ENCODE data around the gene PREX1. TPM values are rescaled to one million over a fixed set of nuclear protein-coding genes. Genes with fewer than 3 reads are reported as not detected.

The PREX1 gene
- total RNA-seq, 1 experiment from 2014 or later = 9.5 TPM

DNA sequence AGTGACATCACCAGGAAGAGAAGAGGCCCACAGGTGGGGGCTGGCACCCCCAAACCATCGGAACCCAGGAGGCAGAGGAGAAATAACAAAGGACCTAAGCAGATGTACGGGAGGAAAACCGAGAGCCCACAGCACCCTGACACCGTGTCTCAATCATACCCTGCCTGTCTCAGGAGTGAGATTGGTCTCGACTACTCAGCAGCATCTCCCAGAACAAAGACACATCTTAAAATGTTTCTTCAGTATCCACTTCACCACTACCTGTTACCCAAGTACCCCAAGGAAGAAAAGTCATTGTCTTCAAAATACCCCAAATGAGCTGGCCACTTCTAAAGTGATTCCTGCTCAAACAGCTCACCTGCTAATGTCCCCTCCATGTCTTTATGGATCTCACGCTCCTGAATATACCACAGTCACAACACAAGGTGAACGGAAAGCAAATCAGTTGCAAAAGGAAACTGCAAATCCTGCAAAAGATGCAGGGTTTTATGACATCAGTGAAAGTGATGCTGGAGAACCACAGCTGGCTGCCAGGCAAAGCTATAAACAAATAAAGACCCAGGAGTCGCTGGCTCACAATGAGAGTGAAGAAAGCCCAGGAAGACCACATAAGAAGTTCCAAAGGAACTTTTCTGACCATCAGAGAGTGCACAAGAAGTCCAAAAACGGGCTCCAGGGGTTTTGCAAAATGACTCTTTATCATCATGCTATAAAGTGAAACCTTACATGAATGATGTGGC is 44.1 kb downstream of the PREX1 start:
- H3K27me3 Mint-ChIP-seq (ENCODE audit: insufficient read depth, unreplicated experiment) = peaks cover 17% of the 10 kb centered on the region
- CTCF ChIA-PET = no interaction called here
- no TSS peak for BruUV-seq (replicated peaks)

DNA sequence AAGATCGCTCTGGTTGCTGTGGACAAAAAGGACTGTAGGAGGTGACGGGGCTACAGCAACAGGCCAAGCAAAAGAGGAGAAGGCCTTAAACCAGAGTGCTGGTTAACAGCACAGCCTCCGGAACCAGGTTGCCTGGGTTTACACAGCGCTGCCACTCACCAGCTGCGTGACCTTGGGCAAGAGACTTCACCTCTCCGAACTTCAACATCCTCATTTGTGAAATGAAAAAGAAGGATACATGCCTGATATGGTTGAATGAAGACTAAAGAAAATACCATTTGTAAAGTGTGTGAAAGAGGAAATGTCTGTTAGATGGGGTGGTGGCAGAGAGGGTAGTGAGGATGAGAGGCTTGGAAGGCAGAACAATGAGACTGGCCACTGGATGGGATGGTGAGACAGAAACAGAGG is 44.9 kb downstream of the PREX1 start:
- ChIA-PET CTCF (no interaction called here), POLR2A (no interaction called here)
- Histone ChIP-seq H3K27me3 (replicated peaks; ENCODE audit: control insufficient read depth, insufficient read depth, low read length) (no peaks in the 10 kb centered on the region), H3K9me3 (no peaks in the 10 kb centered on the region), H3K36me3 (ENCODE audit: control insufficient read depth, insufficient read depth, low read length) (no peaks in the 10 kb centered on the region), H3K4me1 (no peaks in the 10 kb centered on the region), H3K4me3 (ENCODE audit: low read depth, low read length) (no peak overlapping the region)
- Mint-ChIP-seq H3K27ac (ENCODE audit: unreplicated experiment) (no peak overlapping the region), H3K9me3 (ENCODE audit: unreplicated experiment) (no peaks in the 10 kb centered on the region), H3K27me3 (ENCODE audit: insufficient read depth, unreplicated experiment) (peaks cover 16% of the 10 kb centered on the region), H3K4me1 (ENCODE audit: low read depth, unreplicated experiment) (no peaks in the 10 kb centered on the region), H3K36me3 (ENCODE audit: insufficient read depth, unreplicated experiment) (no peaks in the 10 kb centered on the region), H3K4me3 (ENCODE audit: unreplicated experiment) (no peak overlapping the region)
- no peak for DNase-seq
- no TSS peak for BruUV-seq (replicated peaks)
- intact Hi-C loops (cut with micrococcal nuclease; ENCODE audit: unreplicated experiment) = no loop called here
- TF ChIP-seq, protein P1, sequence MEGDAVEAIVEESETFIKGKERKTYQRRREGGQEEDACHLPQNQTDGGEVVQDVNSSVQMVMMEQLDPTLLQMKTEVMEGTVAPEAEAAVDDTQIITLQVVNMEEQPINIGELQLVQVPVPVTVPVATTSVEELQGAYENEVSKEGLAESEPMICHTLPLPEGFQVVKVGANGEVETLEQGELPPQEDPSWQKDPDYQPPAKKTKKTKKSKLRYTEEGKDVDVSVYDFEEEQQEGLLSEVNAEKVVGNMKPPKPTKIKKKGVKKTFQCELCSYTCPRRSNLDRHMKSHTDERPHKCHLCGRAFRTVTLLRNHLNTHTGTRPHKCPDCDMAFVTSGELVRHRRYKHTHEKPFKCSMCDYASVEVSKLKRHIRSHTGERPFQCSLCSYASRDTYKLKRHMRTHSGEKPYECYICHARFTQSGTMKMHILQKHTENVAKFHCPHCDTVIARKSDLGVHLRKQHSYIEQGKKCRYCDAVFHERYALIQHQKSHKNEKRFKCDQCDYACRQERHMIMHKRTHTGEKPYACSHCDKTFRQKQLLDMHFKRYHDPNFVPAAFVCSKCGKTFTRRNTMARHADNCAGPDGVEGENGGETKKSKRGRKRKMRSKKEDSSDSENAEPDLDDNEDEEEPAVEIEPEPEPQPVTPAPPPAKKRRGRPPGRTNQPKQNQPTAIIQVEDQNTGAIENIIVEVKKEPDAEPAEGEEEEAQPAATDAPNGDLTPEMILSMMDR (IDR thresholded peaks at IDR 0.05; ENCODE audit: insufficient read depth in 1 of 2, low read depth in 1 of 2, low read length in 1 of 2, severe bottlenecking in 1 of 2, unreplicated experiment in 1 of 2) = no peak

More for the DNA sequence above, 44.1 kb downstream of the PREX1 start:
- no peaks in the 10 kb centered on the region for H3K4me1 Mint-ChIP-seq (ENCODE audit: low read depth, unreplicated experiment)
- DNase-seq = no peak
- H3K9me3 Mint-ChIP-seq (ENCODE audit: unreplicated experiment) = no peaks in the 10 kb centered on the region
- no peak overlapping the region for H3K27ac Mint-ChIP-seq (ENCODE audit: unreplicated experiment)
- POLR2A ChIA-PET = no interaction called here
- H3K4me3 ChIP-seq (ENCODE audit: low read depth, low read length) = no peak overlapping the region
- no peaks in the 10 kb centered on the region for H3K36me3 ChIP-seq (ENCODE audit: control insufficient read depth, insufficient read depth, low read length)
- no peaks in the 10 kb centered on the region; the same call in 1 of the 2 replicates for H3K27me3 ChIP-seq (replicated peaks; ENCODE audit: control insufficient read depth, insufficient read depth, low read length)
- H3K9me3 ChIP-seq = no peaks in the 10 kb centered on the region
- TF ChIP-seq, protein P1 (IDR thresholded peaks at IDR 0.05; ENCODE audit: insufficient read depth in 1 of 2, low read depth in 1 of 2, low read length in 1 of 2, severe bottlenecking in 1 of 2, unreplicated experiment in 1 of 2) = no peak
- H3K36me3 Mint-ChIP-seq (ENCODE audit: insufficient read depth, unreplicated experiment) = no peaks in the 10 kb centered on the region
- H3K4me3 Mint-ChIP-seq (ENCODE audit: unreplicated experiment) = no peak overlapping the region
- no peaks in the 10 kb centered on the region for H3K4me1 ChIP-seq
- intact Hi-C loops (cut with micrococcal nuclease; ENCODE audit: unreplicated experiment) = no loop called here

DNA sequence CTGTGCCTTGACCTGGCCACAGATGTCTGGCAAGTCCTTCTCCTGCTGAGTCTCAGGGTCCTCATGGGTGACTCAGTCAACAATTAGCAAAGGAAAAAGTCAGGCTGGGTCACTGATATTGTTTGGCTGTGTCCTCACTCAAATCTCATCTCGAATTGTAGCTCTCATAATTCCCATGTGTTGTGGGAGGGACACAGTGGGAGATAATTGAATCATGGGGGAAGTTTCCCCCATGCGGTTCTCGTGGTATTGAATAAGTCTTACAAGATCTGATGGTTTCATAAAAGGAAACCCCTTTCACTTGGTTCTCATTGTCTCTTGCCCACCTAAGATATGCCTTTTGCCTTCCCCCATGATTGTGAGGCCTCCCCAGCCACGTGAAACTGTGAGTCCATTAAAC is 45.7 kb downstream of the PREX1 start:
- H3K9me3 Mint-ChIP-seq (ENCODE audit: unreplicated experiment) = no peaks in the 10 kb centered on the region
- intact Hi-C loops (cut with micrococcal nuclease; ENCODE audit: unreplicated experiment) = no loop called here

More for the DNA sequence above, 45.7 kb downstream of the PREX1 start:
- no TSS peak for BruUV-seq (replicated peaks)
- no peaks in the 10 kb centered on the region for H3K36me3 ChIP-seq (ENCODE audit: control insufficient read depth, insufficient read depth, low read length)
- no peak overlapping the region for H3K4me3 ChIP-seq (ENCODE audit: low read depth, low read length)
- ChIA-PET CTCF (no interaction called here), POLR2A (no interaction called here)
- TF ChIP-seq, protein P1 (IDR thresholded peaks at IDR 0.05; ENCODE audit: insufficient read depth in 1 of 2, low read depth in 1 of 2, low read length in 1 of 2, severe bottlenecking in 1 of 2, unreplicated experiment in 1 of 2) = no peak
- Mint-ChIP-seq H3K27ac (ENCODE audit: unreplicated experiment) (no peak overlapping the region), H3K27me3 (ENCODE audit: insufficient read depth, unreplicated experiment) (peaks cover 14% of the 10 kb centered on the region), H3K4me1 (ENCODE audit: low read depth, unreplicated experiment) (no peaks in the 10 kb centered on the region), H3K36me3 (ENCODE audit: insufficient read depth, unreplicated experiment) (no peaks in the 10 kb centered on the region), H3K4me3 (ENCODE audit: unreplicated experiment) (no peak overlapping the region)
- no peaks in the 10 kb centered on the region for H3K9me3 ChIP-seq
- no peaks in the 10 kb centered on the region for H3K4me1 ChIP-seq
- H3K27me3 ChIP-seq (replicated peaks; ENCODE audit: control insufficient read depth, insufficient read depth, low read length) = no peaks in the 10 kb centered on the region
- DNase-seq = no peak

Measured in Caco-2 (cell line).